ENCODE data around the gene FAM53A.

DNA sequence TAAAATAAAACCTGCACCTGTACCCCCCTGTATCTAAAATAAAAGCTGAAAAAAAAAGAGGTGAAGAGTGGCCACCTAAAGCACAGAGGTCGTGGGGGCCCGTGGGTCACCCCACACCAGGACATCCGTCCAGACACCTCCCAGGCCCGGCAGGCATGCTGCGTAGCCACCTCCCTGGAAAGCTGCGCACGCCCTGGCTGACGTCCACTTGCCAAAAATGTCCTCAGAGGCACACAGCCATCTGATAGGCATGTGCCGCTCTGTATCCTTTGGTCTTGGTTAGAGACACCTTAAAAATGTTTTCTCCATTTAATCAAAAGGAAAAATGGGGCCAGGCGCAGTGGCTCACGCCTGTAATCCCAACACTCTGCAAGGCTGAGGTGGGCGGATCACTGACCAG, 17.7 kb downstream of the FAM53A start:
- TF ChIP-seq, protein P1, sequence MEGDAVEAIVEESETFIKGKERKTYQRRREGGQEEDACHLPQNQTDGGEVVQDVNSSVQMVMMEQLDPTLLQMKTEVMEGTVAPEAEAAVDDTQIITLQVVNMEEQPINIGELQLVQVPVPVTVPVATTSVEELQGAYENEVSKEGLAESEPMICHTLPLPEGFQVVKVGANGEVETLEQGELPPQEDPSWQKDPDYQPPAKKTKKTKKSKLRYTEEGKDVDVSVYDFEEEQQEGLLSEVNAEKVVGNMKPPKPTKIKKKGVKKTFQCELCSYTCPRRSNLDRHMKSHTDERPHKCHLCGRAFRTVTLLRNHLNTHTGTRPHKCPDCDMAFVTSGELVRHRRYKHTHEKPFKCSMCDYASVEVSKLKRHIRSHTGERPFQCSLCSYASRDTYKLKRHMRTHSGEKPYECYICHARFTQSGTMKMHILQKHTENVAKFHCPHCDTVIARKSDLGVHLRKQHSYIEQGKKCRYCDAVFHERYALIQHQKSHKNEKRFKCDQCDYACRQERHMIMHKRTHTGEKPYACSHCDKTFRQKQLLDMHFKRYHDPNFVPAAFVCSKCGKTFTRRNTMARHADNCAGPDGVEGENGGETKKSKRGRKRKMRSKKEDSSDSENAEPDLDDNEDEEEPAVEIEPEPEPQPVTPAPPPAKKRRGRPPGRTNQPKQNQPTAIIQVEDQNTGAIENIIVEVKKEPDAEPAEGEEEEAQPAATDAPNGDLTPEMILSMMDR (IDR thresholded peaks at IDR 0.05; ENCODE audit: poor library complexity), result no peak
- TF ChIP-seq EZH2phosphoT487 (IDR thresholded peaks at IDR 0.05; ENCODE audit: low read depth, severe bottlenecking, unreplicated experiment), result no peak
